GM21526 (cell line): ENCODE results near the gene RRAGC.

Experiments used
- ATAC-seq: cut with Tn5 transposase; IDR thresholded peaks from one replicate; pipeline ENCODE4 v1.9.1; 2021; ENCODE audit warnings: moderate library complexity; ENCODE audit not compliant: unreplicated experiment, low FRiP score

RRAGC gene

GRCh38 chr1:38859561-38860453 is at the start of gene RRAGC:
TSS of gene RRAGC (minus strand) at chr1:38859772. CDS start at chr1:38859646, 126 bp downstream.
- peak; percentile 88 for ATAC-seq

GRCh38 chr1:38908821-38909220 is 49.2 kb upstream of the RRAGC start:
- ATAC-seq: no peak

GRCh38 chr1:38905985-38906384 is 46.4 kb upstream of the RRAGC start:
- no peak for ATAC-seq

- ATAC-seq: no peak
These were observed 40.0 kb upstream of the RRAGC start for GRCh38 chr1:38899560-38899959.

GRCh38 chr1:38898653-38899230 is 39.2 kb upstream of the RRAGC start:
- ATAC-seq: no peak

- no peak for ATAC-seq
These were observed 36.6 kb upstream of the RRAGC start for GRCh38 chr1:38896169-38896568.

- no peak for ATAC-seq
These were observed 33.4 kb upstream of the RRAGC start for GRCh38 chr1:38892976-38893375.

GRCh38 chr1:38891753-38892152 is 32.2 kb upstream of the RRAGC start:
- no peak for ATAC-seq

GRCh38 chr1:38889589-38889988 is 30.0 kb upstream of the RRAGC start:
- ATAC-seq: no peak

GRCh38 chr1:38888423-38889333 is 29.1 kb upstream of the RRAGC start:
- no peak for ATAC-seq

GRCh38 chr1:38885092-38885491 is 25.5 kb upstream of the RRAGC start:
- no peak for ATAC-seq

- no peak for ATAC-seq
These were observed 21.9 kb upstream of the RRAGC start, which contains the start of gene GJA9 for GRCh38 chr1:38881487-38881886. TSS of gene GJA9 (minus strand) at chr1:38881587. CDS start at chr1:38876098, 5,489 bp downstream.

GRCh38 chr1:38875811-38876210 is 16.2 kb upstream of the RRAGC start:
- ATAC-seq: no peak

GRCh38 chr1:38873027-38873969 is 13.7 kb upstream of the RRAGC start, which contains the start of gene MYCBP:
TSS of gene MYCBP (minus strand) at chr1:38873348. CDS start at chr1:38873305, 43 bp downstream.
- peak; percentile 91 for ATAC-seq

GRCh38 chr1:38872401-38873026 is 12.9 kb upstream of the RRAGC start:
- ATAC-seq: peak; percentile 28

- ATAC-seq: no peak
These were observed 11.4 kb upstream of the RRAGC start for GRCh38 chr1:38870996-38871395.

- ATAC-seq: no peak
These were observed 7.6 kb upstream of the RRAGC start for GRCh38 chr1:38867208-38867607.

GRCh38 chr1:38865112-38865715 is 5.6 kb upstream of the RRAGC start:
- no peak for ATAC-seq

- ATAC-seq: no peak
These were observed 853 bp upstream of the RRAGC start for GRCh38 chr1:38860454-38860795.
